ENCODE measurements around the gene RHEBL1.
"Not testable (repeated sequence)": the region's sequence is repeated elsewhere in the genome, so short reads cannot be mapped to it uniquely, and the experiment has no call there.

Gene RHEBL1

GRCh38 chr12:49064767-49065152, 5.0 kb downstream of the RHEBL1 start:
- CTCF ChIA-PET: interaction anchor here (0.5 to 3.7 kb wide), 18 partner anchors 8 to 201 kb away, joined by 3 to 21 read pairs (median 5); partner anchors contain the start of genes DHH and TUBA1B
- no peak overlapping the region for H3K27ac ChIP-seq
- DNase-seq (ENCODE audit: low spot score): no peak
- POLR2A ChIA-PET (ENCODE audit: low non-redundant PET): no interaction called here
- no peak for TF ChIP-seq CTCF (conservative IDR thresholded peaks at IDR 0.05; ENCODE audit: low read depth)

- DNase-seq (ENCODE audit: low spot score); POLR2A ChIA-PET (ENCODE audit: low non-redundant PET); H3K27ac ChIP-seq: not testable (repeated sequence)
- CTCF ChIA-PET: interaction anchor here (3.7 kb wide), 1 partner anchor 69 kb away, joined by 21 read pairs; the partner anchor contains the start of gene TUBA1B
These were observed 7.9 kb downstream of the RHEBL1 start for GRCh38 chr12:49061916-49062315.

GRCh38 chr12:49061157-49061650, 8.6 kb downstream of the RHEBL1 start:
- CTCF ChIA-PET: no interaction called here
- DNase-seq (ENCODE audit: low spot score): peak; percentile 37
- no peak for TF ChIP-seq CTCF (conservative IDR thresholded peaks at IDR 0.05; ENCODE audit: low read depth)
- POLR2A ChIA-PET (ENCODE audit: low non-redundant PET): no interaction called here
- peak overlapping the region; percentile 86 for H3K27ac ChIP-seq

- no peak for TF ChIP-seq CTCF (conservative IDR thresholded peaks at IDR 0.05; ENCODE audit: low read depth)
- DNase-seq (ENCODE audit: low spot score): peak; percentile 93
- ChIA-PET POLR2A (ENCODE audit: low non-redundant PET) (no interaction called here), CTCF (interaction anchor here (0.5 kb wide), 1 partner anchor 150 kb away, joined by 3 read pairs; no protein-coding TSS in a partner anchor)
- peak within 1 kb of the TSS; percentile 86 for H3K27ac ChIP-seq
These were observed 9.3 kb downstream of the RHEBL1 start, which contains the start of gene KMT2D for GRCh38 chr12:49060237-49061156. KMT2D (minus strand) TSS chr12:49060794; CDS start chr12:49055324, 5,470 bp downstream.

- TF ChIP-seq CTCF (conservative IDR thresholded peaks at IDR 0.05; ENCODE audit: low read depth): no peak
- DNase-seq (ENCODE audit: low spot score): peak; percentile 55
- POLR2A ChIA-PET (ENCODE audit: low non-redundant PET): no interaction called here
- CTCF ChIA-PET: interaction anchor here (0.6 kb wide), 3 partner anchors 60 to 207 kb away, joined by 3 to 5 read pairs (median 4); no protein-coding TSS in a partner anchor
- peak overlapping the region; percentile 86 for H3K27ac ChIP-seq
These were observed 10.2 kb downstream of the RHEBL1 start for GRCh38 chr12:49059299-49060171.

GRCh38 chr12:49059045-49059298, 10.8 kb downstream of the RHEBL1 start:
- peak overlapping the region; percentile 86 for H3K27ac ChIP-seq
- DNase-seq (ENCODE audit: low spot score): no peak
- ChIA-PET CTCF (interaction anchor here (0.6 kb wide), 1 partner anchor 152 kb away, joined by 5 read pairs; no protein-coding TSS in a partner anchor), POLR2A (ENCODE audit: low non-redundant PET) (no interaction called here)
- TF ChIP-seq CTCF (conservative IDR thresholded peaks at IDR 0.05; ENCODE audit: low read depth): no peak

All from RWPE1 (cell line).